GM21526 (cell line): ENCODE measurements around the gene TCAP.

Experiments used
- ATAC-seq: cut with Tn5 transposase; IDR thresholded peaks from one replicate; pipeline ENCODE4 v1.9.1; 2021; ENCODE audit warnings: moderate library complexity; ENCODE audit not compliant: unreplicated experiment, low FRiP score

The TCAP gene

GRCh38 chr17:39628655-39629493 lies 36.3 kb upstream of the TCAP start:
- no peak for ATAC-seq

DNA sequence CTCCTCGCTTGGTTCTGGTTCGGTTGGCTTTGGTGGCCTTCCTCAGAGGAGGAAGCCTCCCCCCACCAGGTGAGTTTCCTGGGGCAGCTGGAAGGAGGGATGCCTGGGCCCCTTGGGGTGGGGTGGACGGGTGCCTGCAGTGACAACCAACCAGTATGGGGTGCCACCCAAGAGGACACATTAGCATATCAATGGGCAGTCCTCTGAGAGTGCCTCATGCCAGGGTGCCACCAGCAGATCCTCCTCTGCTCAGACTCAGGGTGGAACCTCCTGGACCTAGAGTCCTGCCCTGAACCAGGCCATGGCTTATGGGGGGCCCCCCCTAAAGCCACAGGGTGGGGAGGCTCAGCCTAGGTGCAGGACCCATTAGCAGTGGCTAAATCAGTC lies 35.7 kb upstream of the TCAP start:
- ATAC-seq: no peak

DNA sequence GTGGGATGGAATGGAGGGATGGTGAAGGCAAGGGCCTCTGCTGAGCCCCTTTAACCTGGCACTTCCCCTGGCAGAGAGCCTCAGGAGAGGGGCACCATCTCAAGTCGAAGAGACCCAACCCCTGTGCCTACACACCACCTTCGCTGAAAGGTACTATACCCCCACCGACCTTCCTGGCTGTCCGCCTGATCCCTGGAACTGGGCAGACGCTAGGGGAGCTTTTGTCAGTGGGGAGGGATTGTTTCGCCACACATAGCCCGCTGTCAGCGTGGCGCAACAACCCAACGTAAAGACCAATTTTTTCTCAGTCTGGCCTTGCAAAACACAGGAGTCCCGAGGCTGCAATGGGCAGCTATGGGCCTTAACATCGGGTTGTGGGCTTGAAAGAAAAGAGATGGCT lies 35.3 kb upstream of the TCAP start:
- no peak for ATAC-seq

DNA sequence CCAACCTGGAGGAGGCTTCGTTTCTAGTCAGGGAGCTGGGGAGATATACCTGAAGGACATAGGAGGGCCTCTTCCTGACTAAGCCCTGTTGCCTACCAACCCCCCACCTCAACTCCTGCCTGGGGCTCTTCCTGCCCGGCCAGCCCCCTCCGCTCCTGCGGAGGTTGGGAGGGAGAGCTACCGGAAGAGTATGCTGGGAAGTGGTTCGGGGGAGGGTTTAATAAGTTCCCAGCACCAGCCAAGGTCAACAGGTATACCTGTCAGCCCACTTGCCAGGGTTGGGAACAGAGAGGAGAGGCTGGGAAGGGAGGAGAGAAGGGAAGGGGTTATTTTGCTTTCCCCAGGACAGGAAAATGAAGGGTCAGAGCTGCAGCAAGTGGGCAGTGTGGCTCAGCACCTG lies 33.7 kb upstream of the TCAP start:
- ATAC-seq: no peak

DNA sequence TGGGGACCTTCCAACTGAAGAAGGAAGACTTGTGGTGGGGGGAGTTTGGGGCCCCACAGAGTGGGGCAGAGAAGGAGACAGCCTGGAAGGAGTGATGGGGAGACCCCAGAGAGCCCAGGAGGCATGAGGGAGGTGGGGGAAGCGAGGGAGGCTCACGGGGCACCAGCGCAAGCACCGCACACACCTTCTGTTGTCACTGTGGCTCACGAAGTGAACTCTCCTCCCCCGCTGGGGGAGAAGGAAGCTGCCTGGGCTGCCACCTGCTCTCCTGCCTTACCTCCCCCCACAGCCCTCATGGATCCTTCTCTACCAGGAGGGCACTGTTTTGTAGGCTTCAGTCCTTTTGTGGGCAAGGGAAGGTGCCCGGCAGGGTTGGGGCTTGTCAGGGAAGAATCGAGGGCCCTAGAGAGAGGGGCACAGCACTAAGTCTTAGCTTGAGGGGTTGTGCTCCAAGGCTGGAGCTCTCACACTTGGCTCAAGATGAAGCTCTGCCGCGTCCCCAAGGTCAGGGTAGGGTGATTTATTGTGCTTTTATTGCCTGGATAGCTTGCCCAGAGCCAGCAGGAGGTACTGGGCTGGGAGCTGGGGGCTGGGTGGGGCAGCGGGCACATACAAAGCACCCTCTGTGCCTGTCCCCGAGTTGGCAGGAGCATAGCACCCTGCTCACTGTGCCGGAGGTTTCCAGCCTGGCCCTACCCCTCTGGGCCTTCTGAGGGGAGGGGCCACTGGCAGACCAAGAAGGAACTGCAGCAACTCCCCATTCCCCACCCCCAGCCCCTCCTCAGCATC lies 32.8 kb upstream of the TCAP start:
- no peak for ATAC-seq

DNA sequence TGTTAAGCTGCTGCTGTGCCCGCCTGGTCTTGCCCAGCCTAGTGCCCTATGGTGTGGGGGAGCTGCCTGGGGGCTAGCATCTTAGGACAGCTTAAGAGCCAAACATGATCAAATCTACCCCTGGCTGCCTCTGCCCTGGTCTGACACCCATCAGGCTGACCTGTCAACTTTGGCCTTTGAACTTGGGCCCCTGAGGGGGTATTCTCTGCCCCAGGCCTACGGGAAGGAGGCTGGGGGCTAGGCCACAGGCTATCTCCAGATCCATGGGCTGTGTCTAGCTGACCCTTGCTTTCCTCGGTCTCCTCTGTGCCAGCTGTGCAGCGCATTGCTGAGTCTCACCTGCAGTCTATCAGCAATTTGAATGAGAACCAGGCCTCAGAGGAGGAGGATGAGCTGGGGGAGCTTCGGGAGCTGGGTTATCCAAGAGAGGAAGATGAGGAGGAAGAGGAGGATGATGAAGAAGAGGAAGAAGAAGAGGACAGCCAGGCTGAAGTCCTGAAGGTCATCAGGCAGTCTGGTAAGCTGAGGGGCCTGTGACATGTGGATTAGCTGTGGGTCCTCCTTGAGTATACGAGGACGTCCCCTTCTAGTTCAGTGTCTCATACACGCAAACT lies 31.5 kb upstream of the TCAP start:
- no peak for ATAC-seq

DNA sequence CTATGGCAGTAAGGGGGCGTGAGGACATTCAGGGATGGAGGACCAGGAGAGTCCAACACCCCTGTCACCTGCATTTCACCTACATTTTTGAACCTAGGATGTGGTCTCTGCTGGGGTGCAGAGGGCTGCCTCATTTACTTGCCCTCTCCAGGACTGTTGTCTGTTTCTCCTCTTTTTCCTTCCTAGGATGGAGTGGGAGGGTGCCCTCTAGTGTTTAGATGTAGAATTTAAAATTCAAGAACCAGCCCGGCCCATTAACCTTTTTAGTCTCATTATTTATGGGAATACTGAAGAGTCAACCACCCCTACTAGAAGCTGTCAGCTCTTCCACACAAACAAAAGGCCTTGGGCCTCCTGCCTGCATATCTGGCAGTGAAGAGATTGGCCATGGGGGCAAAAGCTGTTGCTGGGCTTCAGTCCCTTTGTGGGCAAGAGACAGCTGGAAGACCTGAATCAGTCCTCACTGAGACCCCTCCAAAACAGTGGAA lies 30.7 kb upstream of the TCAP start:
- no peak for ATAC-seq

GRCh38 chr17:39635614-39636176 lies 29.5 kb upstream of the TCAP start:
- ATAC-seq: no peak

- ATAC-seq: no peak
Observed at GRCh38 chr17:39636587-39636926, 28.6 kb upstream of the TCAP start.

DNA sequence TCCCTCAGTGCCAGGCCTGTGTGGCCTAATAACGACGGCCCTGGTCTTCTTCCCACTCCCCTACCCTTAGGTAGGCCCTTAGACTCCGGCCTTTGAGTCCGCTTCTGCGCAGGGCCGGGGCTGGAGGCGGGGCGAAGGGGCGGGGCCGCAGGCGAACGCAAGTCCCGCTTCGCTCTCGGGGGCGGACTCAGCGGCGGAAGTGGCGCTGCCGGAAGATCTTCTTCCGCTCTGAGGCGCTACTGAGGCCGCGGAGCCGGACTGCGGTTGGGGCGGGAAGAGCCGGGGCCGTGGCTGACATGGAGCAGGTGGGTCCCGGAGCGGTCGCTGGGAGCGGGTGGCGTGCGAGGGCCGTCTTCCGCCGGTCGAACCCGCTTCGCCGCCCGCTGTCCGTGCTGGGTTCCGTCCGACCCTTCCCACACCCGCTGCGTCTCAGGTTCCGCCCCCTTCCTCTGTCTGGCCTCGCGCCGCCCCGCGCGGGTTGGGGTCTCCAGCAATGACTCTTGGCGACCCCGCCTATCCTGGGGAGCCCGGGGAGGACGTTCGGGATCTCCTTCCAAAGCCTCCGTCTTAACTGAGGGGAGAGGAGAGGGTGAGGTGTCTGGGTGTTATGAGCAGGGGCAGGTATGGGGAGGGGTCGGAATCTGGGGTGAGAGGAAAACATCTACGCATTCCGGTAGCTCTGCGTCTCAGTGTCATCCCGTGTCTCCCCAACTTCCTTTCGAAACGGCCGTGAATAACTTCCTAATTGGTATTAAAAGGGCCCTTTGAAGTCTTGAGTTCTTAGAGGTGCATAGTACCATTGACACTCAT lies 28.0 kb upstream of the TCAP start, which contains the start of gene STARD3:
TSS of gene STARD3 (plus strand) at position 218 of the 810 bp plus-strand sequence. CDS start 16,388 bp downstream, outside the sequence.
- peak; percentile 61 for ATAC-seq

DNA sequence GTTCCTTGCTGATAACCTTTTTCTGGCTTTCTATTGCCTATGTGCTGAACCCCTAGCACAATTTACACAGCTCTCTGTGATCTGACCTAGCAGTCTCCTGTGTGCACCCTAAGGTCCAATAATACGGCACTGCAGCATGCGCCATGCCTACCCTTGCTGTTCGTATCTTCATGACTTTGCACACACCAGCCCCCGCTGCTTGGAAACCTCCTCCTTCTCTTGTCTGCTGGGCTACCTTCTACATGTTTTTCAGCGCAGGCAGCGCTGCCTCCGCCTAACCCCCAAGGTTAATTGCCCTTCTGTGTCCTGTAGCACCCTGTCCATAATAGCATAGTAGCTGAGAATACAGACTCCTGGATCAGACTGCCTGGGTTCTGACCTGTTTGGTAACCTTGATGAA lies 26.8 kb upstream of the TCAP start:
- ATAC-seq: no peak

DNA sequence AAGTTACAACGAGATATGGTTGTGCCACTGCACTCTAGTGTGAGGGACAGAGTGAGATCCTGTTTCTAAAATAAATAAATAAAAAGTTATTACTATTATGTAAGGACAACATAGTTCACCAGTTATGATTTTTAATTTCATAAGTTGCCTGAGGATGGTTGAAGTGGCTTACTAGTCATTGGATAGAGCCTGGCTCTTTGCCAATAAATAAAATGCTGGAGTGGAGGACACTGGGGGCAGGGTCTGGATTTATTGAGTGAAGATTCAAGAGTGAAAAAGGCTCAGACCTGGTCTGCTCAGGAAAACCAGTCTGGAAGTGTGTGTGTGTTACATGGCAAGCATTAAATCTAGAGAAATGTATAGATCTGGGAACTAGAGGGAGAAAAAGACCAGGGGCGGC lies 26.1 kb upstream of the TCAP start:
- no peak for ATAC-seq

DNA sequence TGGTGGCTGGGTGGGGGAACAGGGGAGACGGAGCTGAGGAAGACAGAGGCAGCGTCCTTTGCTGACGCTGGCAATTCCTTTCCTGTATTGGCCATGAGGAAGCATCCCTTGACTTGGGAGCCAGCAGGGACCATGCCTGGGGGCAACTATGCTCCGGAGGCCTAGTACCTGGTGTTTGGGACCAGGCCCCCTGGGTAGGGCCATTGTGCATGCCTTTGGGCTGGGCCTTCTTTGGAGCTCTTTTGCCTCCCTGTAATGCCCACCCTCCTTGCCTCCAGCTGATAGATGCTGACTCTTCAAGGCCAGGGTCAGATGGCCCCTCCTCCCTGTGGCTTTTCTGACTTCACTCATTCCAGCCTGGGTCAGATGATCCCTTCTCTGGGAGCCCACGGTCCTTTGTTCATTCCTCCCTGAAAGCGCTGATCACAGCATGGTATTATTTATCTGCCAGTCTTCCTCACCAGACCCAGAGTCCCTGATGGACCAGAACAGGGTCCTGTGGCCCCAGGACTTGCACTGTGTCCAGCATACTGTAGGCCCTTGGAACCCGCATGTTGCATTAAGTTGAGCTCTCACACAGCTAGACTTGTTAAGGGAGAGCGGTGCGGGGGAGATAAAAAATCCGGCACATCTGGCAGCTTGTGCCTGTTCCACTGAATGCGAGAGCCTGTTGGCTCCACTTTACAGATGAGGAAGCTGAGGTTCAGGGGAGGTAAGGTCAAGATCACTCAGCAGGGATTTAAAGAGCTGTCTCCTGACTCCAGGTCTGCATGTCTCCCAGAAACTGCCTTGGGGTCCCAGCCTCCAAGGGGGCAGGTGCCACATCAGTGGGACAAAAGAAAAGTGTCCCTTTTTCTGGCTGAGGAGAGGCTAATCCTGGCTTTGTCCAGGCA lies 25.3 kb upstream of the TCAP start:
- no peak for ATAC-seq

DNA sequence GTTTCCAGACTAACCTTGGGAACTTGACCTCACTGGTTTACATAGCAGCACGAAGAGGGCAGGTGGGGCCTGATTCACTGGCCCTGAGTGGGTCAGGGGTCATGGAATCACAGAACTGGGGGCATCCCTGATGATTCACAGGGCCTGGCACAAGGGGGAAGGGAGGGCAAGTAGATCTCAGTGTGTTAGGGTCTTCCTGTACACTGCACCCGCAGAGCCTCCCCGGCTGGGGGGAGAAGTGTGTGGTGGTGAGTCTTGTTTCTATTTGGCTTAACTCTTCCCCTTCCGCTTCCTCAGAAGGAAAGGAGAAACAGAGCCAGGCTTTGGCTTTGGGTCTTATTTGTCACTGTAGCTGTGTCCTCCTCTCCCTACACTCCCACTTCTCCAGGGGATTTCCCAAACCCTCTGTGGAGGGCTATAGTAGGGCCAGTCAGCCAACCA lies 24.5 kb upstream of the TCAP start:
- no peak for ATAC-seq

- no peak for ATAC-seq
Observed at GRCh38 chr17:39641097-39641496, 24.1 kb upstream of the TCAP start.

DNA sequence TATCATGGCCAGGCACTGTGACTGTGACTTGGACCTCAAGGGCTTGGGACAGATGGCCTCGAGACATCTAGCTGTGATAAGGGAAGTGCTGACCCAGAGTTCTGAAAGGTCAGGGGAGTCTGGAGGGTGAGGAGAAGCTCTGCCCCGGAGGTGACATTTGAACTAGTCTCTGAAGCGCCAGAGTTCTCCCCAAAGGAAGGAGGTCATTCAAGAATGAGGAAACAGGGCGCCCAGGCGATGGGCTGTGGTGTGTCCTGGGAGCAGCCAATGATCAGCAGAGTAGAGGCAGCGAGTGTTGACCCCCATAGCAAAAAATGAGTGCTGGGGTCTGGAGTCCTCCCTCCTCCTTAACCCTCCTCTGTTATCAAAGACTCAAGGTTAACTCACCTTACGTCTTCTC lies 23.3 kb upstream of the TCAP start:
- no peak for ATAC-seq

- no peak for ATAC-seq
Observed at GRCh38 chr17:39642291-39643074, 22.7 kb upstream of the TCAP start.

DNA sequence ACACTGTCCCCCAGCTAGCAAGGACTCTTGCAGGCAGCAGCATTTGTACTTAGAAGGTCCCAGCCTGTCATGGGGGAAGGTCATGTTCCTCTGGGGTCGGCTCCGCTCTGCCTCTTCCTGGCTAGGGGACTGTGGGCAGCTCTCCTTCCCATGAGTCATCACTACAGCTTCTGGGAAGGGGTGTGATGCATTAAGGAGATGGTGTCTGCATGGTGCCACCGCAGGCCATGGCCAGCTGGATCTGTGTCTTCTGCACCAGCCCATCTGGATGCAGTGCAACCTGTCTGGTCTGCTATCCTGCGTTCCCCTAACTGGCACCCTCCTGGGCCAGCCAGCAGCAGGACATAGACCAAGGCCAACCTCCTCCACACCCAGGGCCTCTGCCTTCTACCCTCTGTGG lies 21.9 kb upstream of the TCAP start:
- ATAC-seq: no peak
